ENCODE results near the gene ETV3.

Gene ETV3

GRCh38 chr1:157137046-157137407 is 1.2 kb downstream of the ETV3 start:
- DNase-seq: no peak

GRCh38 chr1:157136133-157136532 is 2.1 kb downstream of the ETV3 start:
- DNase-seq: no peak

GRCh38 chr1:157135646-157136045 is 2.5 kb downstream of the ETV3 start:
- no peak for DNase-seq

- no peak for DNase-seq
Measured at GRCh38 chr1:157135070-157135469, 3.1 kb downstream of the ETV3 start.

- no peak for DNase-seq
Measured at GRCh38 chr1:157134442-157134841, 3.8 kb downstream of the ETV3 start.

GRCh38 chr1:157133426-157133825 is 4.8 kb downstream of the ETV3 start:
- no peak for DNase-seq

GRCh38 chr1:157132616-157133167 is 5.5 kb downstream of the ETV3 start:
- DNase-seq: no peak

GRCh38 chr1:157132111-157132510 is 6.1 kb downstream of the ETV3 start:
- no peak for DNase-seq

GRCh38 chr1:157131281-157131680 is 6.9 kb downstream of the ETV3 start:
- no peak for DNase-seq

- DNase-seq: no peak
Measured at GRCh38 chr1:157124855-157125254, 13.3 kb downstream of the ETV3 start.

GRCh38 chr1:157119448-157119847 is 18.7 kb downstream of the ETV3 start:
- no peak for DNase-seq

- no peak for DNase-seq
Measured at GRCh38 chr1:157119008-157119407, 19.2 kb downstream of the ETV3 start.

- no peak for DNase-seq
Measured at GRCh38 chr1:157117527-157118057, 20.6 kb downstream of the ETV3 start.

GRCh38 chr1:157116737-157117103 is 21.5 kb downstream of the ETV3 start:
- no peak for DNase-seq

GRCh38 chr1:157115851-157116736 is 22.1 kb downstream of the ETV3 start:
- DNase-seq: no peak

GRCh38 chr1:157115429-157115838 is 22.8 kb downstream of the ETV3 start:
- no peak for DNase-seq

GRCh38 chr1:157114183-157115121 is 23.7 kb downstream of the ETV3 start:
- DNase-seq: no peak

GRCh38 chr1:157113631-157114030 is 24.6 kb downstream of the ETV3 start:
- DNase-seq: no peak

GRCh38 chr1:157113106-157113505 is 25.1 kb downstream of the ETV3 start:
- DNase-seq: no peak

- DNase-seq: no peak
Measured at GRCh38 chr1:157112186-157112867, 25.9 kb downstream of the ETV3 start.

- no peak for DNase-seq
Measured at GRCh38 chr1:157111396-157112165, 26.6 kb downstream of the ETV3 start.

- DNase-seq: no peak
Measured at GRCh38 chr1:157110686-157111085, 27.5 kb downstream of the ETV3 start.

Data from cortex of kidney (tissue), 1 donor.